HG03064 (cell line): ENCODE measurements around the gene CORO7.

Experiments
- ATAC-seq: cut with Tn5 transposase; IDR thresholded peaks from one replicate; pipeline ENCODE4 v1.9.1; 2021; ENCODE audit warnings: low read depth; ENCODE audit not compliant: unreplicated experiment

The CORO7 gene

DNA sequence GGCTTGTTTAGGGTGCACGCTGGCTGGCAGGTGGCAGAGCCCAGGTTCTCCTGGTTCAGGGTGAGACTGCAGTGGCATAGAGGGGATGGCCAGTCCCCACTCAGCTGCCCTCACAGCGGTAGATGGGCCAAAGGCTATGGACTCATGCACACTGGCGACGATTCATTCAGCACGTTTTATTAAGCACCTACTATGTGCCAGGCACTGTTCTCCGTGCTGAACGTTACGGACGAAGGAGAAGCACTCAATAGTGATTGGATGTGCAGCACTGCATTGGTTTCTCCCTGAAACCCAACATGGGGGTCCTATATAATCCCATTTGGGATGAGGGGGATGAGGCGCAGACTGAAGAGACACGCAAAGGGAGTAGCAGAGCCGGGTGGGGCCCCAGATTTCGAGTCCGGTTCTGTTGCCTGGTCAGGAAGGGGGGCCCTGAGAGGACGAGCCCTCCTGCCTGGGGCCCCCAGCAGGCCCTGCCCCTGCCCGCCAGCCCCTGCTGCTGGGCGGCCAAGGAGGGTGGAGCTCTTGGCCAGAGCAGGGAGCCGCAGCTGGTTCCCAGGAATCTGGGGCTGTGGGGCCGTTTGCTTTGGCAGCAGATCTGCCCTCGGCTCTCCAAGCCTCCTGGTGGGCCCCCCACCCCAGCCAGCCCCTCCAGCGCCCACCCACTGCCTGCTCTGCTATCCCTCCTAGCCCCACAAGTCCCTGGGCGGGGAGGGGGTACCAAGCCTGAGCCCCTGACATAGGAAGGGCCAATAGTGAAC lies 91.7 kb downstream of the CORO7 start:
- no peak for ATAC-seq

GRCh38 chr16:4323845-4324488 lies 92.4 kb downstream of the CORO7 start:
- ATAC-seq, result no peak

GRCh38 chr16:4323071-4323844 lies 93.1 kb downstream of the CORO7 start:
- ATAC-seq, result no peak

DNA sequence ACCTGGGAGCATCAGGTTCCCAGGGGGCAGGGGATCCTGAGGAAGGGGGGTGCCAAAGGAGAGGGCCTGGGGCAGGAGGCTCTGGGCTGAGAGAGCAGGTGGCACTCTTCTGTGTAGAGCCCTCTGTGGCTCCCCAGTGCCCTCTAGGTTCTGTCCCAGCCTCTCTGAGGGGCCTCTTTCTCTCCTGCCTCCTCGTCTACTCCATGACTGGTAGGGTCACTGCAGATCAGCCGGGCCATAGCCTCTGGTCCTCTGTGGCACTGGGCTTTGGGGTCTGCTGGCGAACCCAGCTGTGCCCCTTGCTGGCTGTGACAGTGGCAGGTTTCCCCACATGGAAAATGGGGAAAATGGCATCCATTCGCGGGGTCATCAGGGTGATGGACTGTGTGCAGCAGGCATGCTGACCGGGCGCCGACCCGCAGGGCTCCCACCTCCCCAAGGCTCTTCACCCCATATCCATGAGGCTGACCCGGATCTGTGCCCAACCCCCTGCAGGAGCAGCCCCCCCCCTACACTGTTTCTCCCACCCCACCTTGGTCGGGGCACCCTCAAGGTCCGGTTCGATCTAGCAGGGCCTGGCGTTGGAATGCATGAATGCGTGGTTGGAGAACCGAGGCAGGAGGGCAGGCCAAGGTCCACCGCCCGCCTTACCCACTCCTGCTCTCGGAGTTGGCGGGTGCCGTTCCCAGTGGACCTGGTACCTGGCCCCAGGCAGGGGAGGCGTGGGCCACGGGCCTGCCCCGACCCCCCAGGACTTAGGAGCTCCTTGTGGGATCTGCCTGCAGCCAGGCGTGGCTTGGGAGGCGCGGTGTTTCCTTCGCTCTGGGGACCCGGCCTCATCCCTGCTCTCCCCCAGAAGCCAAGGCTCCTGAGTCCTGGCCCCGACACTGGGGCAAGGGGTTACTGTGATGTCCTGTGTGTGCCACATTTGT lies 94.0 kb downstream of the CORO7 start:
- no peak for ATAC-seq

GRCh38 chr16:4321286-4322120 lies 94.9 kb downstream of the CORO7 start:
- ATAC-seq, result no peak

DNA sequence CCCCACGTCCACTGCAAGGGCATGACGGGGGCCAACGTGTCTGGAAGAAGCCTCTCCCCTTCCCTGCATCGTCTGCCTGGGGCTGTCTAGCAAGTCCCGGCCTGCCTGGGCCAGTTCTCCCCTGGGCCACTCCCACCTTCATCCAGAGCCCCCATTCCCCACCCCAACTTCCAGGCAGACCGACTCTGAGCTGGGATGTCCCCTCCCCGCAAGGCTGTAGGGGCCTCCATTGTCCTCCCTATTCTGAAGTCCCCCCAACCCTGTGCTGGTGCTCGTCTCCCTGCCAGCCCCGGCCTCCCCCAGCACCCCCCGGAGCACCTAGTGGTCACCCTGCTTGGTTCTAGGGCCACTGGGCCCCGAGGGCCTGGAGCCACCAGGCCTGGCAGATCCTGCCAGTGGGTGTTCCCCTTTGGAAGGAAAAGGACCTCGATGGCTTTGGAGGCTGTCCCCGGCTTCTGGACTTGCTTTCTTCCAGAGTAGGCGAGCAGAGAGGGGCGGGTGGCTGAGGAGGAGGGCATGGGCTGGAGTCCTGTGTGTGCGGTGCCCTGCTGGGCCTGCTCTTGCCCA lies 95.7 kb downstream of the CORO7 start:
- ATAC-seq, result no peak

DNA sequence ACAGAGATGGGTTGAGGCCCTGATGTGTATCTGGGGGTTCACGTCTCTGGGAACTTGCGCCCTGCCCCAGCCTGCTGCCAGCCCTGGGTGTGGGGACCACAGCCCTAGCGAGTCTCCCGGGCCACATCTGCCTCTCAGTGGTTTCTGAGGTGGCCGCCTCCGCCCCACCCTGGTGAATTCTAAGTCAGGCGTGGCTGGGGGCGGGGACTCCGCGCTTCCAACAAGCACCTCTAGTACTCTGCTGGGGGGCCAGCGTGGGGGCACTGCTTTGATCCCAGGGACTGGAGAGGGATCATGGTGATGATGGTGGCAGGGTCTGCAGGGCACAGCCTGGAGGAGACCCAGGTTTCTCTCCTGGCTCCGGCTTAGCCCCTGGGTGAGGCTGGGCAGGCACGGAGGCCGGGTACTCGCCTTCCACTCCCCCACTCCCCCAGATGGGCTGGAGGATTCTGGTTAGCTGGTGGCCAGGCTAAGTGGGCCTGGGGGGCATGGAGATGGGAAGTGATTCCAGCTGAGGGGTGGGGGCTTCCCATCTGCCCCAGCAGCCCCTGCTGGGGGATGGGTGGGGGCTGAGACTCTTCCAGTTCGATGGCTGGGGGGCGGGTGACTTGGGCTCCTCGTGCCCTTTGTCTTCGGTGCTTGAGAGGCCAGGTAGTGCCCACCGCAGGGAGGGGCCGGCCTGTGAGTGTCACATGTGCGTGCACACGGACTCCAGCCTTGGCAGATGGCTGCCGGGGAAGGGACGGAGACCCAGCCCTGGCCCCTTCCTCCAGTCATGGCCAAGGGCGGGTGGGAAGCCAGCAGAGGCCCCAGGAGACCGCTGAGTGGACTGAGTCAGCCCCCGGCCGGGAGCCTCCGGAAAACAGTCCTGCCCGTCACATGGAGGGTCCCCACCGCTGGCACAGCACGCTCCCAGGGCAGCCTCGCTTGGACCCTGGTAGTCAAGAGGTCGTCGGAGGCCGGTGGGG lies 96.7 kb downstream of the CORO7 start:
- no peak for ATAC-seq

DNA sequence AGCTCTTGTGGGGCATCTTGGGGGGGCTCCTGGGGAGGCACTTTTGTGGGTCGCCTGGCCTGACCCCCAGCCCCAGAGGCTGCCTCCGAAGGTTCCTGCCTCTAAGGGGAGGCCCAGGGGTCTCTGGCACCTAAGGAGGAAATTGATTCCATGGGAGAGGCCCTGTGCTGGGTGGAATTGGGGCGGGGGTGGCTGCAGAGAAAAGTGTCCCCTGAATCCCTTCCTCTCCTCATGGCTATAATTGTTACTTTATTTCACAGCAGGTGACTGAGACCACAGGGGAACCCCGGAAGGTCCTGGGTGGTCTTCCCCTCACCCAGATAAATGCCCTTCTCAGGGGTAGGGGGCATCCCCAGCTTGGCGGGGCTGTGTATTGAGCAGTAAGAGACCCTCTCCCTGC lies 97.4 kb downstream of the CORO7 start:
- no peak for ATAC-seq

DNA sequence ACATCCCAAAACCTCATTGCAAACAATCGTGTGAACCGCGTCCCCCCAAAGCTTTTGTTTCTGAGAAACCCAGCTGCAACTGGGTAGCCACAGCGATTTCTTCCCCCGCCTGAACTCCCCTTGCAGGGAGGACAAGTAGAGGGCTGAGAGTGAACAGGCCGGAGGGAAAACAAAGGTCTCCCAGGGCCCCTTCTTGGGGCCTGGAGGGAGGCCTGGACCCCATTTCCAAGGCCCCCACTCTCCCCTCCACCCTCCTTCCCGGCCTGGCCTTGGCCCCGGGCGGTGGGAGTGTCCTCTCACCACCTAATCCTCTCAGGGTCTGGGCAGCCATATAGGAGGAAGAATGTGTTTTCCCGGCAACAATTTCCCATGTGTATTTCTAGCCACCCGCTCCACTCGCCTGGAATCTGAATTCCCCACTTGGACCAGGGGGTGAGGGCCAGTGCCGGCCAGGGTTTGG lies 97.9 kb downstream of the CORO7 start:
- ATAC-seq, result no peak

DNA sequence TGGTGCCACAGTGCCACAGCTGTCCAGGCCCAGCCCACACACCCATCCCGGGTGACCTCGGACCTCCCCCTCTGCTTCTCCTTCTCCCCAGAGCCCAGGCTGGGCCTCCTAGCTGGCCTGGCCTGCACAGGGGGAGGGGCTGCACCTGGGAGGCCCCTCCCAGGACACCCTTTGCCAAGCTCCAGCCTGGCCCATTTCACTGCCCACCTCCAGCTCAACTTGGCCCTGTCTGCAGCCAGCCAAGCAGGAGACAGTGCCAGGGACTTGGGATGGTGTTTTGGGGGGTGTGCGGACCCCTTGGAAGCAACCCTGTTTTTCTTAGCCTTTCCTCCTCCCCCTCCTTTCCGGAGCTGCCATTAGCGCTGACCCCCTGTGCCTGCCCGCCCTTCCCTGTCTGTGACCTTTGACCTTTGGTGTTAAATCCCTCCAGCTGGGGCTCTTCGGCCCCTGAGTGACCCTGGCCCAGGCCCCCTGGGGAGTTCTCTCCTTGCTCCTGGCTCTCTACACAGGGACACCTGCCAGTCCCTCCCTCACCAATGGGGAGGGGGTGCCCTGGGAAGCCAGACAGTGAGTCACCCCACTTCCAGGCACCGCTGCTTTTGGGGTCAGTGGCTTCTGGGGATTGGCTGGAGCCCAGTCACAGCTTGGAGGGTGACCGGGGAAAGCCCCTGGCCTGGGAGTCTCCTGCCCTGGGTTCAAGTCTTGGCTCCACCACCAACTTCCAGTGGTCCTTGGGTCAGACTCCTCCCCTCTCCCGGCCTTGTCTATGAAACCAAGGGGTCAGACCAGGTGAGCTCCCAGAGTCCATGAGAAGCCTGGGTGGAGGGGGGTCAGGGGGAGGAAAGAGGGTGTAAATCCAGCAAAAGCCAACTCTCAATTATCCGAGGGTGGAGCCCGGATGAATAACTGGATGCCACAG lies 98.6 kb downstream of the CORO7 start:
- ATAC-seq, result no peak

DNA sequence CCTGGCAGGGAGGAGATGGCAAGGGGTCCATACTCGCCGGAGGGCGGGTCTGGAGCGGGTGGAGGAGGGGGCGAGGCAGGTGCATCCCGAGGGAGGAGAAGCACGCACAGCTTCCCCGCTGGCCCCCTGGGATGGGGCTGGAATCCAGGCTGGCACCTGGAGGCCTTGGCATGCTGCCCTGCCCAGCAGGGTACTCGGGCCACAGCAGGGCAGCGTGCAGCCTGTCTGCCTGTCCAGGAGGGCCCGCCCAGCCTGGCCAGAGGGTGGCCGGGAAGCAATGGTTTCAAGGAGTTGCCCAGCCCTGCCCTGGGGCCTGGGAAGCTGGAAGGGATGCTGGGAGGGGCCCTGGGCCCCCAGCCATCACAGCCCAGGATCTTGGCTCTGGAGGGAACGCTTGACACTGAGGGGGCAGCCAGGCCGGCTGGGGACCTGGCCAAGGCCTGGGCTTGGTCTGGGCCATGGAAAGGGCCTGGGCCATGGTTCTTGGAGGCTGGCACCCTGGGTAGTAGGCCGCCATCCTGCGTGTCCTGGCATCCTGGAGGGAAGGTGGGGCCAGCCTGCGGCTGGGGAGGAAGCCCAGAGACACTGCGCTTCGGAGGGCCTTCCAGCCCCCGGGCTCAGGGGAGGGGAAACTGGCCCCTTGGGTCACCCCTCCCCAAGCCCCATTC lies 99.4 kb downstream of the CORO7 start:
- ATAC-seq, result no peak

- no peak for ATAC-seq
These were observed 100.1 kb downstream of the CORO7 start for GRCh38 chr16:4316108-4316863.

DNA sequence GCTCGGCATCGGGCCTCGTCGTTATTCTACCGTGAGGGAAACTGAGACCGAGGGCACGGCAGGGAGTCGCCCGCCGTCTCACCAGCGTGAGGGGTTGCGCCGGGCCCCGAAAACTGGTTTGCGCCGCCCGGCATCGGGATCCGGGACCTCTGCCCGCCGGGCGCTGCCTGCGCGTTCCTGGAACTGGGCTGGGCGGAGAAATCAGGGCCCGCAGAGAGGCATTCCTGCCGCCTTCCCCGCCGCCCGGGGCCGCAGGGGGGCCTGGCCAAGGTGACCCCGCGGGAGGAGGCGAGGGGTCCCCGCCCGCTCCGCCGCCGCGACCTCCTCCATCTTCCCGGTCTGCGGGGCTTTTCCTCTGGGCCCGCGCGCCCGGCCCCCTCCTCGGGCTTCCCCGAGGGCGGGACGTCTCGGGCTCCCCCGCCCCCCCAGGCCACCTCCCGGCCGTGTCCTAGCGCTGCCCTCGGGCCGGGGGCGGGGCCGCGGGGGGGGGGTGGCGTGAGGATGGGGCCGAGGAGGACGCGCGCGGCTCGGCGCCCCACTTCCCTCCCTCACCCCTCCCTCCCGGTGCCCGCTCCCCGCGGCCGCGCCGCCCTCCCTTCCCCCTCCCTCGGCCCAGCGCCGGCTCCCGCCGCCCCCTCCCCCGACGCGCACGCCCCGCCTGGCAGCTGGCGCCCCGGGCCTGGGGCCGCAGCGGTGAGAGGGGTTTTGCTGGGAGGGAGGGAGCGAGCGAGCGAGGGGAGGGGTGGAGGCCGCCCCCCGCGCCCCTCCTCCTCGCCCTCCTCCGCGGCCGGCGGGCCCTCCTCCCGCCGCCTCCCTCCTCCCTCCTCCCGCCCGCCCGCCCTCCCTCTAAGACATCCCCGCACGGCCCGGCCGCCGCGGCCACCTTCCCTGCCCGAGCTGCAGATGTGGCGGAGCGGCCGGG lies 100.9 kb downstream of the CORO7 start, which contains the start of gene GLIS2:
Gene GLIS2, plus strand, starts transcription at position 882 of the 922 bp plus-strand sequence. CDS start 16,214 bp downstream, outside the sequence.
- no peak for ATAC-seq

GRCh38 chr16:4314532-4315185 lies 101.7 kb downstream of the CORO7 start:
- no peak for ATAC-seq
